Measurements from ENCODE around the gene RPL37A.

DNA sequence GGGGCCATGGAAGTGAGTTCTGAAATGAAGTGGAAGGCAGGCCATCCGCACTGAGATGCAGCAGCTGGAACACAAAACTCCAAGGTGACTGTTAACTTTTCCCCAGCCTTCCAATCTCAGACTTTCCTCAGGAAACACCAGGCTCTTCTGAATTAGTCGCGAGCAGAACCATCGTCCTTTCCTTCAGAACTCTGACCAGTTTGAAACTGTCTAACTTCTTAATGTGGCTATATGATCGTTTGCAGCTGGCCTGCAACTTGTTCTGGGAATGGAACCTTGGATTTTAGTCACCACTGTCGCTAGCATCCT lies 620 bp upstream of the RPL37A start:
- TF ChIP-seq, protein P1, sequence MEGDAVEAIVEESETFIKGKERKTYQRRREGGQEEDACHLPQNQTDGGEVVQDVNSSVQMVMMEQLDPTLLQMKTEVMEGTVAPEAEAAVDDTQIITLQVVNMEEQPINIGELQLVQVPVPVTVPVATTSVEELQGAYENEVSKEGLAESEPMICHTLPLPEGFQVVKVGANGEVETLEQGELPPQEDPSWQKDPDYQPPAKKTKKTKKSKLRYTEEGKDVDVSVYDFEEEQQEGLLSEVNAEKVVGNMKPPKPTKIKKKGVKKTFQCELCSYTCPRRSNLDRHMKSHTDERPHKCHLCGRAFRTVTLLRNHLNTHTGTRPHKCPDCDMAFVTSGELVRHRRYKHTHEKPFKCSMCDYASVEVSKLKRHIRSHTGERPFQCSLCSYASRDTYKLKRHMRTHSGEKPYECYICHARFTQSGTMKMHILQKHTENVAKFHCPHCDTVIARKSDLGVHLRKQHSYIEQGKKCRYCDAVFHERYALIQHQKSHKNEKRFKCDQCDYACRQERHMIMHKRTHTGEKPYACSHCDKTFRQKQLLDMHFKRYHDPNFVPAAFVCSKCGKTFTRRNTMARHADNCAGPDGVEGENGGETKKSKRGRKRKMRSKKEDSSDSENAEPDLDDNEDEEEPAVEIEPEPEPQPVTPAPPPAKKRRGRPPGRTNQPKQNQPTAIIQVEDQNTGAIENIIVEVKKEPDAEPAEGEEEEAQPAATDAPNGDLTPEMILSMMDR (IDR thresholded peaks at IDR 0.05), result no peak
- no peak for TF ChIP-seq POLR2A (IDR thresholded peaks at IDR 0.05)
